Activated CD4-positive, alpha-beta memory T cell treated with anti-CD3 and anti-CD28 coated beads, Interleukin-2, amount 10 ng/mL, durations not matched to agents 7 days and 5 days (primary cell): Measurements from ENCODE around the gene SLCO2B1. TPM values are rescaled to one million over a fixed set of nuclear protein-coding genes. Genes with fewer than 3 reads are reported as not detected.
"Not testable (repeated sequence)": the region's sequence is repeated elsewhere in the genome, so short reads cannot be mapped to it uniquely, and the experiment has no call there.

Experiments
- CTCF ChIA-PET: fragments of 350-600 bp; sonication (Branson Sonifier 250); formaldehyde crosslinking; loops from one replicate; lab custom pipeline; 2021; ENCODE audit warnings: antibody characterized with exemption, inconsistent platforms; lab: Charles Lee
- POLR2A ChIA-PET: fragments of 350-600 bp; sonication (Branson Sonifier 250); formaldehyde crosslinking; loops from one replicate; lab custom pipeline; 2021; ENCODE audit warnings: antibody characterized with exemption; lab: Charles Lee
- DNase-seq: peaks from one replicate; pipeline ENCODE4 v3.0.0-alpha.2; 2020
- H3K27ac Mint-ChIP-seq: one replicate; pipeline ENCODE4 v1.8.0; 2021; ENCODE audit warnings: mild to moderate bottlenecking, mixed read lengths
- H3K27me3 Mint-ChIP-seq: one replicate; pipeline ENCODE4 v1.8.0; 2021; ENCODE audit warnings: mixed read lengths
- H3K36me3 Mint-ChIP-seq: one replicate; pipeline ENCODE4 v1.8.0; 2021; ENCODE audit warnings: low read depth, mixed read lengths
- H3K4me1 Mint-ChIP-seq: one replicate; pipeline ENCODE4 v1.8.0; 2021; ENCODE audit warnings: mixed read lengths
- H3K4me3 Mint-ChIP-seq: one replicate; pipeline ENCODE4 v1.8.0; 2021; ENCODE audit warnings: mild to moderate bottlenecking, mixed read lengths
- H3K9me3 Mint-ChIP-seq: one replicate; pipeline ENCODE4 v1.8.0; 2021; ENCODE audit warnings: mixed read lengths
- total RNA-seq, 2 experiments: library from RNA; stranded (reverse); gene quantifications; one replicate each; pipeline ENCODE4 v1.2.3, GENCODE V29; 2021

SLCO2B1 gene, protein sequence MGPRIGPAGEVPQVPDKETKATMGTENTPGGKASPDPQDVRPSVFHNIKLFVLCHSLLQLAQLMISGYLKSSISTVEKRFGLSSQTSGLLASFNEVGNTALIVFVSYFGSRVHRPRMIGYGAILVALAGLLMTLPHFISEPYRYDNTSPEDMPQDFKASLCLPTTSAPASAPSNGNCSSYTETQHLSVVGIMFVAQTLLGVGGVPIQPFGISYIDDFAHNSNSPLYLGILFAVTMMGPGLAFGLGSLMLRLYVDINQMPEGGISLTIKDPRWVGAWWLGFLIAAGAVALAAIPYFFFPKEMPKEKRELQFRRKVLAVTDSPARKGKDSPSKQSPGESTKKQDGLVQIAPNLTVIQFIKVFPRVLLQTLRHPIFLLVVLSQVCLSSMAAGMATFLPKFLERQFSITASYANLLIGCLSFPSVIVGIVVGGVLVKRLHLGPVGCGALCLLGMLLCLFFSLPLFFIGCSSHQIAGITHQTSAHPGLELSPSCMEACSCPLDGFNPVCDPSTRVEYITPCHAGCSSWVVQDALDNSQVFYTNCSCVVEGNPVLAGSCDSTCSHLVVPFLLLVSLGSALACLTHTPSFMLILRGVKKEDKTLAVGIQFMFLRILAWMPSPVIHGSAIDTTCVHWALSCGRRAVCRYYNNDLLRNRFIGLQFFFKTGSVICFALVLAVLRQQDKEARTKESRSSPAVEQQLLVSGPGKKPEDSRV
- under 1 TPM; 0.23 to 0.30 TPM for total RNA-seq

DNA sequence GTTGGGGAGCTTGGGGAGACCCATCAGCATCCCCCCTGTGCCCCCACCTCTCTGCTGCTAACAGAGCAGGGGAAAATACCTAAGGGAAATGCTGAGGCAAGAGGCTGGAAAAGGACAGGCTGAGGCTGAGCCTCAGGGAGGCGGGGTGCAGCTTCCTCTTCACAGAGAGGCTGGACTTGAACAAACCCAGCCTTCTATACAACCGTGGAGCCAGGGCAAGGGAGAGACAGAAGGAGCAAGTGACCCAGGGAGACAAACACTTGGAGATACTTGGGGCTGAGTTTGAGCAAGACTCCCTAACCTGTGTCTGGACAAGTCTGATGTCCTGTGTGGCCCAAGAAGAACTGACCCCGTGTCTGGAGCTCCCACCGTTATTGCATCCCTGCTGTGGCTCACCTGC is at the start of gene SLCO2B1:
SLCO2B1 (plus strand) TSS at position 229 of the 400 bp plus-strand sequence. CDS start 275 bp downstream, outside the sequence.
- ChIA-PET POLR2A (interaction anchor here (1.0 kb wide), 1 partner anchor 38 kb away, joined by 3 read pairs; no protein-coding TSS in a partner anchor), CTCF (interaction anchor here (1.8 to 8.6 kb wide), 3 partner anchors 8 to 91 kb away, joined by 7 to 67 read pairs (median 8); no protein-coding TSS in a partner anchor)

DNA sequence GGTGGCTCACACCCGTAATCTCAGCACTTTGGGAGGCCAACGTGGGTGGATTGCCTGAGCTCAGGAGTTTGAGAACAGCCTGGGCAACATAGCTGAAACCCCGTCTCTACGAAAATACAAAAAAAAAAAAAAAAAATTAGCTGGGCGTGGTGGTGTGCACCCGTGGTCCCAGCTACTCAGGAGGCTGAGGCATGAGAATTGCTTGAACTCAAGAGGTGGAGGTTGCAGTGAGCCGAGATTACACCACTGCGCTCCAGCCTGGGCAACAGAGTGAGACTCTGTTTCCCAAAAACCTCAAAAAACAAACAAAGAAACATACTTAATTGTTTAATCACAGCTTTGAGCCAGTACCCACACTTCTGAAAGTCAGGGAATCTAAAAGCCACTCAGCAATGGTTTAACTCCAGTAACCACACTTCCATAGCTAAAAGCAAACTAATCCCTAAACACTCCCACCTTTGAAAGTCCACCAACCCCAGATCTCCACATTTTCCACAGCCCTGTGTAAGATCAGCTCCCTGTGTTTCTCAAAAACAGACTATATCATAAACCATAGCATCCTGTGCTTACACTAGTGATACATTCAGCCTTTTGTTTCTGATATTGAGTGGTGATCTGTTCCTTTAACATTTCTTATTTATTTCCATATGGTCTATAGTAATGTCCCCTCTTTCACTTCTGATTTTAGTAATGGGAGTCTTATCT is 49.3 kb upstream of the SLCO2B1 start:
- CTCF ChIA-PET, result interaction anchor here (1.0 kb wide), 1 partner anchor 39 kb away, joined by 4 read pairs; no protein-coding TSS in a partner anchor
- peaks cover 28% of the 10 kb centered on the region for H3K4me1 Mint-ChIP-seq
- no peaks in the 10 kb centered on the region for H3K9me3 Mint-ChIP-seq
- H3K4me3 Mint-ChIP-seq, result no peak overlapping the region
- H3K27ac Mint-ChIP-seq, result no peak overlapping the region
- POLR2A ChIA-PET, result no interaction called here
- no peaks in the 10 kb centered on the region for H3K36me3 Mint-ChIP-seq
- DNase-seq, result no peak
- peaks cover 15% of the 10 kb centered on the region for H3K27me3 Mint-ChIP-seq

More for the DNA sequence above, at the start of gene SLCO2B1:
- H3K27me3 Mint-ChIP-seq, result peaks cover 18% of the 10 kb centered on the region
- no peak for DNase-seq
- H3K4me3 Mint-ChIP-seq, result no peak within 1 kb of the TSS
- H3K27ac Mint-ChIP-seq, result no peak within 1 kb of the TSS
- H3K4me1 Mint-ChIP-seq, result peaks cover 32% of the 10 kb centered on the region
- H3K36me3 Mint-ChIP-seq, result no peaks in the 10 kb centered on the region
- no peaks in the 10 kb centered on the region for H3K9me3 Mint-ChIP-seq

DNA sequence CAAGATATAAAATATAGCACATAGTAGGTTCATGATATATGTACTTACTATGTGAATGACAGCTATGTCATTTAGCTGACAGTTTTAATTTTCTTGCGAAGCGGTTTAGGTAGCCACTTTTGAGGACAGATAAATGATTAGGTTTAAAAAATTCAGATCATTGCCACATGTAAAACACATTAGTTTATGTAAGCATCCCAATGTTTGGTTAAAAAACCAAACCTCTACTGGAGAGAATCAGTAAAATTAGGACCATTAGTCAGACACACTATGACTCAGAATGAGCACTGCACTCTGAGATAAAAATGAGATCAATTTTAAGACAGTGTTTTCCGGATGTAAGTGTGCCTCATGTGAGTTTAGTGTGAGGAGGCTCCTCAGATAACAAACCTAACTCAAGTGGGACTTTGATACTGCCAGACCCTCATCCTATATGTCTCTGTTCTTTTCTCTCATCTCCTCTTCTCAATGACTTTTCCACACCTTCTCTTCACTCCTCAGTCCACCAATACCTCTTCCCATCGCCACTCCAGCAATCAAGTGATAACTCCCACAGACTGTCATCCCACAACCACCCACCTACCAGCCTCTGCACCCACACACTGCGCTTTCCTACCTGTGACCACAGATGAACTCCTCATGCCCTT is 47.4 kb upstream of the SLCO2B1 start:
- Mint-ChIP-seq H3K27ac (no peak overlapping the region), H3K36me3 (no peaks in the 10 kb centered on the region), H3K27me3 (peaks cover 11% of the 10 kb centered on the region), H3K4me1 (peaks cover 28% of the 10 kb centered on the region), H3K9me3 (no peaks in the 10 kb centered on the region), H3K4me3 (no peak overlapping the region)
- DNase-seq, result no peak
- CTCF ChIA-PET, result interaction anchor here (0.7 to 1.0 kb wide), 2 partner anchors 37 to 40 kb away, joined by 3 read pairs; no protein-coding TSS in a partner anchor
- POLR2A ChIA-PET, result no interaction called here

DNA sequence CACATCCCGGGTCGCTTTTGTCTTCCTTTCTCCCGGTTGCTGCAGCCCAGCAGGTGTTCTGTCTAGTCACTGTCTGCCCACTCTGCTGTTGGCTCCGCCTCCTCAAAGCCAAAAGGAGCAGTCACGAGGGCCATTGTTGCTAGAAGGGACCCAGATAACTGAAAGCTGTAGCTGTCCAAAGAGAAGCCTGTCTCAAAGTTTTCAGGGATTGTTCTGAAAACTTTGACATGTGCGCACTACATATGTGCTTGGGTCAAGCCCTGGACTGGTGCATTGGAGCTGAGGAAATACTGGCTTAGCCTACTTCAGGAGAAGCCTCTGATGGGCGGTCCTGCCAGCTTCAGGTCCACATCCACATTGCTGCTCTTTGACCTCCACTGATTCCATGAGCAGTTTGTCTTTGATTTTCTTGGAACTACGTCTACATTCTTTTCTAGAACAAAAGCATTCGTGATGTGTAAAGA is 45.4 kb upstream of the SLCO2B1 start:
- peaks cover 18% of the 10 kb centered on the region for H3K27me3 Mint-ChIP-seq
- DNase-seq, result no peak
- H3K4me3 Mint-ChIP-seq, result no peak overlapping the region
- H3K27ac Mint-ChIP-seq, result no peak overlapping the region
- H3K36me3 Mint-ChIP-seq, result no peaks in the 10 kb centered on the region
- H3K9me3 Mint-ChIP-seq, result no peaks in the 10 kb centered on the region
- CTCF ChIA-PET, result no interaction called here
- H3K4me1 Mint-ChIP-seq, result peaks cover 22% of the 10 kb centered on the region
- POLR2A ChIA-PET, result no interaction called here

DNA sequence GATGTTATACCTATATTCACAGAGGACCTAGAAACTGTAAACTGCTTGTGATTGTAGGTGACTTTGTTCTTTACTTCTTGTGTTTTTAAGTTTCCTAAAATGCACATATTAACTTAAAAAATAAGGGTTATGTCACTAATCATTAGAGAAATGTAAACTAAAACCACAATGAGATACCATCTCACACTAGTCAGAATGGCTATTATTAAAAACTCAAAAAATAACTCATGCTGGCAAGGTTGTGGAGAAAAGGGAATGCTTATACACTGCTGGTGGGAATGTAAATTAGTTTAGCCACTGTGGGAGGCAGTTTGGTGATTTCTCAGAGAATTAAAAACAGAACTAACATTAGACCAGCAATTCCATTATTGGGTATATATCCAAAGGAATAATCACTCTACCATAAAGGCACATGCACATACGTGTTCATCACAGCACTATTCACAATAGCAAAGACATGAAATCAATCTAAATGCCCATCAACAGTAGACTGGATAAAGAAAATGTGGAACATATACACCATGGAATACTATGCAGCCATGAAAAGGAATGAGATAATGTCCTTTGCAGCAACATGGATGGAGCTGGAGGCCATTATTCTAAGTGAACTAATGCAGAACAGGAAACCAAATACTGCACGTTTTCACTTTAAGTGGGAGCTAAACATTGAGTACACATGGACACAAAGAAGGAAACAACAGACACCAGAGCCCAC is 44.8 kb upstream of the SLCO2B1 start:
- H3K27ac Mint-ChIP-seq, H3K4me3 Mint-ChIP-seq, DNase-seq, H3K9me3 Mint-ChIP-seq, POLR2A ChIA-PET, H3K36me3 Mint-ChIP-seq: not testable (repeated sequence)
- CTCF ChIA-PET, result interaction anchor here (0.9 kb wide), 1 partner anchor 143 kb away, joined by 3 read pairs; no protein-coding TSS in a partner anchor
- H3K27me3 Mint-ChIP-seq, result peaks cover 22% of the 10 kb centered on the region
- H3K4me1 Mint-ChIP-seq, result peaks cover 18% of the 10 kb centered on the region

DNA sequence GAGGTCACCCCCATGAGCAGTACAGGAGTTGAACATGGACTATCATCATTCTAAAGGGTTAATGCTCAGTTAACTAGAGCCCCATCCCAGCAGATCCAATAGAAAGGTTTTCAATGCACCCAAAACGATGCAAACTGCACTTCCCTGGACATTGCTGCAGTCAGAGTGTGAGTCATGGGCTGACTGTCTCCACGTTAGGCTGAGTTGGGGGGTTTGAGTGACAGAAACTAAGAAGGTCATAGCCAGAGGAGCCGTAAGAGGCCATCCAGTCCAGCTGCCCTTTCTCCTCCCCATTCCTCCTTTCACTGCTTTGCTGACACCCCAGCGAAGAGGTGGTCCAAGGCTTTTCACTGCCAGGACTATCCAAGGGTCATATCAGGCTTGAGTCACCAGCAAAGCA is 43.7 kb upstream of the SLCO2B1 start:
- no peaks in the 10 kb centered on the region for H3K36me3 Mint-ChIP-seq
- no peak for DNase-seq
- H3K27ac Mint-ChIP-seq, result no peak overlapping the region
- H3K9me3 Mint-ChIP-seq, result no peaks in the 10 kb centered on the region
- peaks cover 14% of the 10 kb centered on the region for H3K4me1 Mint-ChIP-seq
- peaks cover 23% of the 10 kb centered on the region for H3K27me3 Mint-ChIP-seq
- ChIA-PET POLR2A (no interaction called here), CTCF (interaction anchor here (0.9 kb wide), 1 partner anchor 142 kb away, joined by 3 read pairs; no protein-coding TSS in a partner anchor)
- H3K4me3 Mint-ChIP-seq, result no peak overlapping the region

DNA sequence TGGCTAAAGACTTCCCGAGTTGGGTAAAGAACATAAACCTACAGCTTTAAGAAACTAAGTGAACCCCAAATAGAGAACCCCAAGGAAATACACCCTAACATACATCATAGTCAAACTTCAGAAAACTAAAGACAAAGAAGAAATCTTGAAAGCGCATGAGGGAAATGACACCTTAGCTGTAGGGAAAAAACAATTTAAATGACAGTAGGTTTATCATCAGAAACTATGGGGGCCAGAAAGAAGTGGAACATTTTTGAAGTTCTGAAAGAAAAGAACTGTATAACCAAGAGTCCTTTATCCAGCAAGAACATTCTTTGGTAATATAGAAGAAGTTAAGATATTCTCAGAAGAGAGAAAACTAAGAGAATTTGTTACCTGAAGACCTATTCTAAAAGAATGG is 38.7 kb upstream of the SLCO2B1 start:
- no peak for DNase-seq
- ChIA-PET CTCF (interaction anchor here (0.6 kb wide), 1 partner anchor 20 kb away, joined by 3 read pairs; no protein-coding TSS in a partner anchor), POLR2A (no interaction called here)
- H3K4me1 Mint-ChIP-seq, result no peaks in the 10 kb centered on the region
- H3K27me3 Mint-ChIP-seq, result peaks cover 23% of the 10 kb centered on the region
- no peak overlapping the region for H3K27ac Mint-ChIP-seq
- no peaks in the 10 kb centered on the region for H3K36me3 Mint-ChIP-seq
- no peaks in the 10 kb centered on the region for H3K9me3 Mint-ChIP-seq
- H3K4me3 Mint-ChIP-seq, result no peak overlapping the region

DNA sequence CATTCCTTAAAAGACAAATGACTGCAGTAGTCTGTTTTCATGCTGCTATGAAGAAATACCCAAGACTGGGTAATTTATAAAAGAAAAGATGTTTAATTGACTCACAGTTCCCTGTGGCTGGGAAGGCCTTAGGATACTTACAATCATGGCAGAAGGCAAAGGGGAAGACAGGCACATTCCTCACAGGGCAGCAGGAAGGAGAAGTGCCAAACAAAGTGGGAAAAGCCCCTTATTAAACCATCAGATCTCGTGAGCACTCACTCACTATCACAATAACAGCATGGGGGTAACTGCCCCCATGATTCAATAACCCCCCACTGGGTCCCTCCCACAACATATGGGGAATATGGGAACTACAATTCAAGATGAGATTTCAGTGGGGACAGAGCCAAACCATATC is 37.9 kb upstream of the SLCO2B1 start:
- ChIA-PET POLR2A (no interaction called here), CTCF (no interaction called here)
- Mint-ChIP-seq H3K36me3 (no peaks in the 10 kb centered on the region), H3K4me3 (no peak overlapping the region), H3K4me1 (no peaks in the 10 kb centered on the region), H3K9me3 (no peaks in the 10 kb centered on the region), H3K27me3 (peaks cover 23% of the 10 kb centered on the region), H3K27ac (no peak overlapping the region)
- DNase-seq, result no peak

DNA sequence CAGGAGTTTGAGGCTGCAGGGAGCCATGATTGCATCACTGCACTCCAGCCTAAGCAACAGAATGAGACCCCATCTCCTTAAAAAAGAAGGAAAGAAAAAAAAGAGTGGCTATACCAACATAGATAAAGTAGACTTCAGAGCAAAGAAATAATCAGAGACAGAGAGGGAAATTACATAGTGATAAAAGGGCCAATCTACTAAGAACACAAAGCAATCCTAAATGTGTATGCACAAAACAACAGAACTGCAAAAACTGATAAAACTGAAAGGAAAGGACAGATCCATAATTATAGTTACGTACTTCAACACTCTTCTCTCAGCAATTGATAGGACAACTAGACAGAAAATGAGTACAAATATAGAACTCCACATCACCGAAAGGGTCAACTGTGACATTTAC is 36.4 kb upstream of the SLCO2B1 start:
- CTCF ChIA-PET, result no interaction called here
- no peaks in the 10 kb centered on the region for H3K36me3 Mint-ChIP-seq
- H3K27ac Mint-ChIP-seq, result no peak overlapping the region

DNA sequence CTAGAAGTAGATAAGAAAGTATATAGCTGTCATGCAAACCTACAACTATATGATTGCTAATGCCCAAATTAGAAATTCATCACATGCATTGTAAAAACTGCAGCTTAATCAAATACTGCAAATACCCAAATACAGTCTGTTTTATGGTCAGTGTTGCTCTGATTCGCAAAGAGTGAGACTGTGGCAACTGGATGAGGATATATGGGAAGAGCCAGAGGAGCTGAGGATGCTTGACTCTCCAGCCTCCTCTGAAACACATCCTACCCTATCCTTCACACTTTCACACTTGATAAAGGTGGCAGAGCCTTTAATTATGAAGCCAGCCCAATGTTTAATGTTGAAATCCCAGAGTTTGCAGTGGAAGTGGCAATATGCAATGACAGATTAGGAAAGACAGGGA is 32.3 kb upstream of the SLCO2B1 start:
- no peaks in the 10 kb centered on the region for H3K36me3 Mint-ChIP-seq
- POLR2A ChIA-PET, result no interaction called here
- DNase-seq, result no peak
- no peaks in the 10 kb centered on the region for H3K4me1 Mint-ChIP-seq
- H3K4me3 Mint-ChIP-seq, result no peak overlapping the region
- H3K9me3 Mint-ChIP-seq, result peaks cover 7% of the 10 kb centered on the region
- H3K27ac Mint-ChIP-seq, result no peak overlapping the region
- peaks cover 20% of the 10 kb centered on the region for H3K27me3 Mint-ChIP-seq
- CTCF ChIA-PET, result interaction anchor here (1.5 kb wide), 1 partner anchor 22 kb away, joined by 4 read pairs; no protein-coding TSS in a partner anchor

More for the DNA sequence above, 36.4 kb upstream of the SLCO2B1 start:
- H3K27me3 Mint-ChIP-seq, result peaks cover 26% of the 10 kb centered on the region
- H3K9me3 Mint-ChIP-seq, result peaks cover 5% of the 10 kb centered on the region
- no peak for DNase-seq
- H3K4me1 Mint-ChIP-seq, result no peaks in the 10 kb centered on the region
- H3K4me3 Mint-ChIP-seq, result no peak overlapping the region
- POLR2A ChIA-PET, result no interaction called here

DNA sequence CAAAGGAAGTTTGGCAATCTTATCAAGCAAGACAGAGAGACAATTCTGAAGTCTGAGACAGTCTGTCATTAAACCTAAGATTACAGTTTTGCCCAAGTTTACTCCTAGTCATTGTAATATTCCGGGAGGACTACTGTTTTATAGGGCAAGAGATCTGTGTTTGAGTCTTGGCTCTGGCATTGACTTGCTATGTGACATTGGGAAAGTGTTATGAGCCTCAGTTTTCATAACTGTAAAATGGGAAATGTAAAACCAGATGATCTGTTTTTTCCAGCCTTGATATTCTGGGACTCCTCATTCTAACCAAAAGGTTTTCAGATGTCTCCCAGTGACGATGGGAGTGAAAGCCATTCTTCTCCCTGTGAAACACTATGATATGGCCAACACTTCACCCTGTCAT is 24.3 kb upstream of the SLCO2B1 start:
- DNase-seq, result no peak
- Mint-ChIP-seq H3K27ac (no peak overlapping the region), H3K27me3 (peaks cover 24% of the 10 kb centered on the region), H3K4me3 (no peak overlapping the region), H3K36me3 (no peaks in the 10 kb centered on the region), H3K4me1 (no peaks in the 10 kb centered on the region), H3K9me3 (no peaks in the 10 kb centered on the region)
- CTCF ChIA-PET, result interaction anchor here (1.0 to 3.5 kb wide), 2 partner anchors 14 to 94 kb away, joined by 3 to 15 read pairs; no protein-coding TSS in a partner anchor
- POLR2A ChIA-PET, result no interaction called here
